SU-DHL-6 (cell line): ENCODE measurements around the gene ZNF467.
A peak's percentile ranks its signal among the peaks of the same experiment; 100 is the strongest.

Experiments
- EZH2phosphoT487 ChIP-seq: fragments of 200-600 bp; sonication (generic), shearing (Covaris generic); conservative IDR thresholded peaks from 2 replicates; pipeline ENCODE4 v1.6.1; 2018; ENCODE audit warnings: mild to moderate bottlenecking, antibody characterized with exemption, low read length, moderate library complexity, mixed read lengths
- TF ChIP-seq, protein P1 (sequence below): fragments of 200-600 bp; sonication (generic); IDR thresholded peaks from one replicate; pipeline ENCODE4 v1.5.1; 2017; ENCODE audit warnings: antibody characterized with exemption, mild to moderate bottlenecking, low read length, moderate library complexity; ENCODE audit not compliant: insufficient read depth, poor library complexity, severe bottlenecking

DNA sequence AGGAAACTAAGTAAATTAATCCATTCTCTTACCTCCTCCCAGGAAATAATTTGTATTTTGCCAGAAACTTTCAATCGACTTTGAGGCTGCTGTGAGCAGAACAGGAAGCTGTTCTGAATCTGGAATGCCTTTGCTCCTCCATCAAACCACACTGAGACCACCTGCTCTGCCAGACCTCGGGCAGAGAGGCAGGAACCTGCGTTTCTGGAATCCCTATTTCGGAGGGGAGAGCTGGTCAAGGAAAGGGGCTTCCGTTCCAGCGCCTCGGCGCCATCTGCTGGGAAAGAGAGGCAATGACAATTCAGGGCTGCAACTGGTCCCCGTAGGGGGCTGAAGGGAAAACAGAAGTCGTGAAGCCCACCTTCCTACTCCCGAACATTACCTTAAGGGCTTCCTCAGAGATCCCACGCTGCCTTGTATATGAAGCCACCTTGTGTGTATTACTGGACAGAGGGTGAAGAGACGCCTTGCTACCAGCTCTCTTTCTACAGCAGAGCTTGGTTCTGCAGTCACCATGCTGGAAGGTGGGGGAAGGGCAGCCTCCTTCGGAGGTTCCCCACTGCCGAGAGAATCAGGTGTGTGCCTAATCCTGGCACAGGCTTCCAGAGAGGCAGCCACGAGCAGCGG is 31.2 kb downstream of the ZNF467 start:
- TF ChIP-seq, protein P1, sequence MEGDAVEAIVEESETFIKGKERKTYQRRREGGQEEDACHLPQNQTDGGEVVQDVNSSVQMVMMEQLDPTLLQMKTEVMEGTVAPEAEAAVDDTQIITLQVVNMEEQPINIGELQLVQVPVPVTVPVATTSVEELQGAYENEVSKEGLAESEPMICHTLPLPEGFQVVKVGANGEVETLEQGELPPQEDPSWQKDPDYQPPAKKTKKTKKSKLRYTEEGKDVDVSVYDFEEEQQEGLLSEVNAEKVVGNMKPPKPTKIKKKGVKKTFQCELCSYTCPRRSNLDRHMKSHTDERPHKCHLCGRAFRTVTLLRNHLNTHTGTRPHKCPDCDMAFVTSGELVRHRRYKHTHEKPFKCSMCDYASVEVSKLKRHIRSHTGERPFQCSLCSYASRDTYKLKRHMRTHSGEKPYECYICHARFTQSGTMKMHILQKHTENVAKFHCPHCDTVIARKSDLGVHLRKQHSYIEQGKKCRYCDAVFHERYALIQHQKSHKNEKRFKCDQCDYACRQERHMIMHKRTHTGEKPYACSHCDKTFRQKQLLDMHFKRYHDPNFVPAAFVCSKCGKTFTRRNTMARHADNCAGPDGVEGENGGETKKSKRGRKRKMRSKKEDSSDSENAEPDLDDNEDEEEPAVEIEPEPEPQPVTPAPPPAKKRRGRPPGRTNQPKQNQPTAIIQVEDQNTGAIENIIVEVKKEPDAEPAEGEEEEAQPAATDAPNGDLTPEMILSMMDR = peak; percentile 70
- no peak for TF ChIP-seq EZH2phosphoT487
